HCT116 (cell line): ENCODE results near the gene IFI30. TPM values are rescaled to one million over a fixed set of nuclear protein-coding genes. Genes with fewer than 3 reads are reported as not detected.

Experiments used
- ATAC-seq: fragments of 200-7000 bp; cut with Tn5 transposase; 2 replicates; pipeline ENCODE4 v1.9.1; 2020; ENCODE audit warnings: mild to moderate bottlenecking, moderate library complexity
- BruUV-seq: library from RNA; stranded (reverse); fragments of 400-500 nt; replicated peaks from 2 replicates; lab custom pipeline; 2021; lab: Mats Ljungman, UMichigan
- CTCF ChIA-PET: fragments of 300-600 bp; sonication (Branson Sonifier 250); formaldehyde crosslinking; loops from one replicate; lab custom pipeline; 2021; ENCODE audit warnings: antibody characterized with exemption; lab: Charles Lee
- POLR2A ChIA-PET: fragments of 300-600, 350-600 bp; sonication (Branson Sonifier 250); formaldehyde crosslinking; loops from one replicate; lab custom pipeline; 2021; ENCODE audit warnings: antibody characterized with exemption; lab: Charles Lee
- RAD21 ChIA-PET, 2 experiments: fragments of 300-600 bp; sonication (Branson Sonifier 250); formaldehyde crosslinking; loops; one replicate each; lab custom pipeline; 2023; ENCODE audit warnings: low total read pairs in 2 of 2; ENCODE audit not compliant: uncharacterized antibody in 2 of 2, unreplicated experiment in 2 of 2, low non-redundant PET in 1 of 2; lab: Charles Lee
- DNase-seq: peaks from one replicate; pipeline ENCODE4 v3.0.0-alpha.2; 2010; ENCODE audit warnings: low read depth, low spot score
- H2AFZ ChIP-seq: fragments of 200-600 bp; shearing (Covaris generic), sonication (generic); 2 replicates; pipeline ENCODE4 v1.6.1; 2017; ENCODE audit warnings: low read depth, mixed run types, mixed read lengths, antibody characterized with exemption, low read length; ENCODE audit not compliant: poor library complexity, severe bottlenecking
- H3K27ac ChIP-seq: 2 replicates; pipeline ENCODE4 v1.5.1; 2012; ENCODE audit warnings: low read depth, low read length
- H3K27me3 ChIP-seq: fragments of 200-600 bp; sonication (generic); 2 replicates; pipeline ENCODE4 v1.6.1; 2016; ENCODE audit warnings: mixed run types, low read length, mixed read lengths; ENCODE audit not compliant: insufficient read depth
- H3K36me3 ChIP-seq, 2 experiments: fragments of 200-500 bp in 1 of 2; fragments of 200-600 bp in 1 of 2; sonication (Bioruptor generic) in 1 of 2; sonication (generic) in 1 of 2; 2 replicates each; pipeline versions ENCODE4 v1.5.1 to v1.6.1; 2014 to 2016; ENCODE audit warnings: low read length in 2 of 2, inconsistent platforms in 1 of 2, mixed read lengths in 1 of 2, mixed run types in 1 of 2; ENCODE audit not compliant: insufficient read depth in 2 of 2, control insufficient read depth in 1 of 2
- H3K4me1 ChIP-seq, 2 experiments: fragments of 200-600 bp in 1 of 2; sonication (generic) in 1 of 2; 2 replicates each; pipeline versions ENCODE4 v1.5.1 to v1.6.1; 2012 to 2017; ENCODE audit warnings: low read length in 2 of 2, inconsistent platforms in 1 of 2, mild to moderate bottlenecking in 1 of 2, mixed read lengths in 1 of 2, mixed run types in 1 of 2, moderate library complexity in 1 of 2; ENCODE audit not compliant: insufficient read depth in 2 of 2, control insufficient read depth in 1 of 2
- H3K4me2 ChIP-seq: fragments of 200-600 bp; sonication (generic); 2 replicates; pipeline ENCODE4 v1.6.1; 2017; ENCODE audit warnings: mixed run types, low read length, mixed read lengths
- H3K4me3 ChIP-seq, 2 experiments: fragments of 200-600 bp in 1 of 2; sonication (generic) in 1 of 2; replicated peaks in 1 of 2; 2 replicates each; pipeline ENCODE4 v1.5.1; 2011 to 2016; ENCODE audit warnings: low read length in 2 of 2, control low read depth in 1 of 2, low read depth in 1 of 2, mild to moderate bottlenecking in 1 of 2, mixed read lengths in 1 of 2, mixed run types in 1 of 2
- H3K79me2 ChIP-seq: fragments of 200-600 bp; sonication (generic); 2 replicates; pipeline ENCODE4 v1.6.1; 2017; ENCODE audit warnings: mild to moderate bottlenecking, mixed run types, low read length, moderate library complexity, mixed read lengths; ENCODE audit not compliant: insufficient read depth
- H3K9ac ChIP-seq: fragments of 200-600 bp; sonication (generic); 2 replicates; pipeline ENCODE4 v1.6.1; 2016; ENCODE audit warnings: low read length, mixed read lengths
- H3K9me2 ChIP-seq: fragments of 200-600 bp; sonication (generic), shearing (Covaris generic); 2 replicates; pipeline ENCODE4 v1.6.1; 2017; ENCODE audit warnings: mixed run types, mild to moderate bottlenecking, moderate library complexity; ENCODE audit not compliant: insufficient read depth
- H3K9me3 ChIP-seq, 2 experiments: fragments of 200-500 bp in 1 of 2; fragments of 200-600 bp in 1 of 2; sonication (Bioruptor generic) in 1 of 2; sonication (generic) in 1 of 2; 2 replicates each; pipeline ENCODE4 v1.6.1; 2014 to 2017; ENCODE audit warnings: low read length in 2 of 2, mixed read lengths in 2 of 2, inconsistent platforms in 1 of 2, low read depth in 1 of 2, mild to moderate bottlenecking in 1 of 2, mixed run types in 1 of 2, moderate library complexity in 1 of 2; ENCODE audit not compliant: control insufficient read depth in 1 of 2, insufficient read depth in 1 of 2
- H4K20me1 ChIP-seq: fragments of 200-600 bp; sonication (generic), shearing (Covaris generic); 2 replicates; pipeline ENCODE4 v1.6.1; 2017; ENCODE audit warnings: mixed run types, mild to moderate bottlenecking, moderate library complexity; ENCODE audit not compliant: insufficient read depth
- ELF1 ChIP-seq: IDR thresholded peaks from 2 replicates; pipeline ENCODE4 v1.6.1; 2012; ENCODE audit warnings: low read depth, borderline replicate concordance
- EZH2phosphoT487 ChIP-seq: fragments of 200-600 bp; IDR thresholded peaks from 2 replicates; pipeline ENCODE4 v1.6.1; 2018; ENCODE audit warnings: antibody characterized with exemption, borderline replicate concordance
- POLR2A ChIP-seq: IDR thresholded peaks from 2 replicates; pipeline ENCODE4 v1.7.0; 2011; ENCODE audit warnings: borderline replicate concordance; ENCODE audit not compliant: insufficient read depth, insufficient read length; ENCODE audit errors: extremely low read depth
- YY1 ChIP-seq: IDR thresholded peaks from 2 replicates; pipeline ENCODE4 v1.6.1; 2011; ENCODE audit warnings: low read length, low read depth, moderate library complexity, mild to moderate bottlenecking; ENCODE audit not compliant: insufficient replicate concordance; ENCODE audit errors: extremely low read depth
- ZNF274 ChIP-seq: fragments of 200-500 bp; sonication (Bioruptor generic); IDR thresholded peaks from 2 replicates; pipeline ENCODE4 v1.6.1; 2014; ENCODE audit warnings: mild to moderate bottlenecking, low read depth, low read length, inconsistent platforms
- intact Hi-C: fragments of 100-400 bp; cut with micrococcal nuclease; formaldehyde crosslinking; loops from 2 replicates; pipeline ENCODE4 v1.10.0; 2022
- total RNA-seq: library from RNA; stranded (reverse); gene quantifications from one replicate; pipeline ENCODE4 v1.2.1, GENCODE V29; 2021; ENCODE audit not compliant: unreplicated experiment
- TF ChIP-seq, protein P1 (sequence below): IDR thresholded peaks from 2 replicates; pipeline ENCODE4 v1.6.1; 2012
- TF ChIP-seq, protein P2 (sequence below), 3 experiments: fragments of 200-600 bp in 1 of 3; sonication (generic) in 1 of 3; IDR thresholded peaks in 2 of 3; conservative IDR thresholded peaks in 1 of 3; 2 replicates each; pipeline ENCODE4 v1.5.1; 2012 to 2017; ENCODE audit warnings: low read depth in 2 of 3, low read length in 2 of 3, antibody characterized with exemption in 1 of 3, borderline replicate concordance in 1 of 3, control low read depth in 1 of 3, mild to moderate bottlenecking in 1 of 3, mixed read lengths in 1 of 3, mixed run types in 1 of 3, moderate library complexity in 1 of 3; ENCODE audit not compliant: insufficient read depth in 1 of 3
- TF ChIP-seq, protein P3 (sequence below): IDR thresholded peaks from 2 replicates; pipeline ENCODE4 v1.6.1; 2012; ENCODE audit warnings: low read depth

IFI30 gene
- total RNA-seq, 1 experiment from 2014 or later = 64.6 TPM

DNA sequence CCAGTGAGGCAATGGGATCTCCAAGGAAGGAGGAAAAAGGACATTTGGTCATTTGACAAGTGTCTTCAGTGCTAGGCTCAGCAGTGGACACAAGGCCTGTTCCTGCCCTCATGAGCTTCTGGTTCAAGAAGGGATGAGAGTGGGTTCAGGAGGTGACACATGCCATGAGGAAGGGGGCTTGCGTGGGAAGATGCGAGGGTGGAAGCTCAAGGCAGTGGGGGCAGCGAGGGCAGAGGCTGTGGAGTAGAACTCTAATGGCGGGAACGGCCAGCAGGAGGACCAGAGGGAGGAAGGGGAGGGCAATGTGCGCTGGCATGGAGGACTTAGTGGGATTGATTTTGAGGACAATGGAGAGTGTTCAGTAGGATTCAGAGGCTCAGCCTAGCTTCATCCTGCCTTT lies 17.3 kb upstream of the IFI30 start:
- TF ChIP-seq EZH2phosphoT487 (no peak), POLR2A (no peak), ZNF274 (no peak), ELF1 (no peak), YY1 (no peak)
- TF ChIP-seq, protein P1, sequence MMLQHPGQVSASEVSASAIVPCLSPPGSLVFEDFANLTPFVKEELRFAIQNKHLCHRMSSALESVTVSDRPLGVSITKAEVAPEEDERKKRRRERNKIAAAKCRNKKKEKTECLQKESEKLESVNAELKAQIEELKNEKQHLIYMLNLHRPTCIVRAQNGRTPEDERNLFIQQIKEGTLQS = no peak
- TF ChIP-seq, protein P2, sequence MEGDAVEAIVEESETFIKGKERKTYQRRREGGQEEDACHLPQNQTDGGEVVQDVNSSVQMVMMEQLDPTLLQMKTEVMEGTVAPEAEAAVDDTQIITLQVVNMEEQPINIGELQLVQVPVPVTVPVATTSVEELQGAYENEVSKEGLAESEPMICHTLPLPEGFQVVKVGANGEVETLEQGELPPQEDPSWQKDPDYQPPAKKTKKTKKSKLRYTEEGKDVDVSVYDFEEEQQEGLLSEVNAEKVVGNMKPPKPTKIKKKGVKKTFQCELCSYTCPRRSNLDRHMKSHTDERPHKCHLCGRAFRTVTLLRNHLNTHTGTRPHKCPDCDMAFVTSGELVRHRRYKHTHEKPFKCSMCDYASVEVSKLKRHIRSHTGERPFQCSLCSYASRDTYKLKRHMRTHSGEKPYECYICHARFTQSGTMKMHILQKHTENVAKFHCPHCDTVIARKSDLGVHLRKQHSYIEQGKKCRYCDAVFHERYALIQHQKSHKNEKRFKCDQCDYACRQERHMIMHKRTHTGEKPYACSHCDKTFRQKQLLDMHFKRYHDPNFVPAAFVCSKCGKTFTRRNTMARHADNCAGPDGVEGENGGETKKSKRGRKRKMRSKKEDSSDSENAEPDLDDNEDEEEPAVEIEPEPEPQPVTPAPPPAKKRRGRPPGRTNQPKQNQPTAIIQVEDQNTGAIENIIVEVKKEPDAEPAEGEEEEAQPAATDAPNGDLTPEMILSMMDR (IDR thresholded peaks at IDR 0.05 in 2 of 3, conservative IDR thresholded peaks at IDR 0.05 in 1 of 3; ENCODE audit: borderline replicate concordance in 1 of 3, insufficient read depth in 1 of 3, low read depth in 2 of 3, low read length in 2 of 3) = no peak
- TF ChIP-seq, protein P3, sequence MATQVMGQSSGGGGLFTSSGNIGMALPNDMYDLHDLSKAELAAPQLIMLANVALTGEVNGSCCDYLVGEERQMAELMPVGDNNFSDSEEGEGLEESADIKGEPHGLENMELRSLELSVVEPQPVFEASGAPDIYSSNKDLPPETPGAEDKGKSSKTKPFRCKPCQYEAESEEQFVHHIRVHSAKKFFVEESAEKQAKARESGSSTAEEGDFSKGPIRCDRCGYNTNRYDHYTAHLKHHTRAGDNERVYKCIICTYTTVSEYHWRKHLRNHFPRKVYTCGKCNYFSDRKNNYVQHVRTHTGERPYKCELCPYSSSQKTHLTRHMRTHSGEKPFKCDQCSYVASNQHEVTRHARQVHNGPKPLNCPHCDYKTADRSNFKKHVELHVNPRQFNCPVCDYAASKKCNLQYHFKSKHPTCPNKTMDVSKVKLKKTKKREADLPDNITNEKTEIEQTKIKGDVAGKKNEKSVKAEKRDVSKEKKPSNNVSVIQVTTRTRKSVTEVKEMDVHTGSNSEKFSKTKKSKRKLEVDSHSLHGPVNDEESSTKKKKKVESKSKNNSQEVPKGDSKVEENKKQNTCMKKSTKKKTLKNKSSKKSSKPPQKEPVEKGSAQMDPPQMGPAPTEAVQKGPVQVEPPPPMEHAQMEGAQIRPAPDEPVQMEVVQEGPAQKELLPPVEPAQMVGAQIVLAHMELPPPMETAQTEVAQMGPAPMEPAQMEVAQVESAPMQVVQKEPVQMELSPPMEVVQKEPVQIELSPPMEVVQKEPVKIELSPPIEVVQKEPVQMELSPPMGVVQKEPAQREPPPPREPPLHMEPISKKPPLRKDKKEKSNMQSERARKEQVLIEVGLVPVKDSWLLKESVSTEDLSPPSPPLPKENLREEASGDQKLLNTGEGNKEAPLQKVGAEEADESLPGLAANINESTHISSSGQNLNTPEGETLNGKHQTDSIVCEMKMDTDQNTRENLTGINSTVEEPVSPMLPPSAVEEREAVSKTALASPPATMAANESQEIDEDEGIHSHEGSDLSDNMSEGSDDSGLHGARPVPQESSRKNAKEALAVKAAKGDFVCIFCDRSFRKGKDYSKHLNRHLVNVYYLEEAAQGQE = no peak
- H3K4me1 ChIP-seq = peaks cover 47 to 59% of the 10 kb centered on the region in 2 experiments
- RAD21 ChIA-PET = no interaction called here
- peak overlapping the region; percentile 82 for H3K27ac ChIP-seq
- intact Hi-C loops = loop anchor here (10.0 kb wide), 1 partner anchor 151 kb away; the partner anchor contains the start of gene ARRDC2
- H3K9me2 ChIP-seq = no peaks in the 10 kb centered on the region
- no peaks in the 10 kb centered on the region for H3K27me3 ChIP-seq
- peaks cover 38% of the 10 kb centered on the region for H3K79me2 ChIP-seq
- H4K20me1 ChIP-seq = no peaks in the 10 kb centered on the region
- CTCF ChIA-PET = no interaction called here
- no peak overlapping the region for H3K4me3 ChIP-seq
- ATAC-seq = no peak
- H2AFZ ChIP-seq = no peak overlapping the region
- BruUV-seq = no TSS peak
- POLR2A ChIA-PET = no interaction called here
- H3K4me2 ChIP-seq = peak overlapping the region; percentile 61; the same call in 1 of the 2 replicates
- peaks cover 0 to 11% of the 10 kb centered on the region in 2 experiments; a peak in 1 of 4 replicates for H3K36me3 ChIP-seq
- no peak for DNase-seq
- no peaks in the 10 kb centered on the region for H3K9me3 ChIP-seq
- H3K9ac ChIP-seq = 0 out of 2 replicates have a peak overlapping the region, but pooled peaks have one; percentile 38
